Activated naive CD8-positive, alpha-beta T cell treated with anti-CD3 and anti-CD28 coated beads, Interleukin-2, amount 50 U/mL, for 16 hours (primary cell): ENCODE results near the gene DCAF10.
A peak's percentile ranks its signal among the peaks of the same experiment; 100 is the strongest.
"Not testable (repeated sequence)": the region's sequence is repeated elsewhere in the genome, so short reads cannot be mapped to it uniquely, and the experiment has no call there.

Experiments
- DNase-seq: peaks from one replicate; pipeline ENCODE4 v3.0.0-alpha.2; 2020; ENCODE audit warnings: low read depth, low spot score

DCAF10 gene

DNA sequence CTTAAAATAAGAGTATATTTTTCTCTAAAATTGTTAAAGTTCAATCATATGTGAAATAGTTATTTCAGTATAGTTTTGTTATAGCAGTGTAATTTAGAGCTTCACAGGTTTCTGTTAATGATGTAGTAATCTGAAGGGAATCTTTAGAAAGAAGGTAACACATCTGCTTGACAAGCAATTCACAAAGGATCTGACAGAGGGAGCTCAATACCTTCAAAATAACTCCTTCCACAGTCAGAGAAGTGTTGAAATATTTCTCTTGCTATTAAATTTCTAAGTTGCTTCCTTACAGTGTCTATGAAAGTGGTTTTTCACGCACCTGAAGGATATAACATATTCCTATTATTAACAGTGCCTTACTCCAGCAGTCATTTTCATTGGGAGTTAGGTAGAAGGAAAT lies 58.4 kb downstream of the DCAF10 start:
- no peak for DNase-seq

DNA sequence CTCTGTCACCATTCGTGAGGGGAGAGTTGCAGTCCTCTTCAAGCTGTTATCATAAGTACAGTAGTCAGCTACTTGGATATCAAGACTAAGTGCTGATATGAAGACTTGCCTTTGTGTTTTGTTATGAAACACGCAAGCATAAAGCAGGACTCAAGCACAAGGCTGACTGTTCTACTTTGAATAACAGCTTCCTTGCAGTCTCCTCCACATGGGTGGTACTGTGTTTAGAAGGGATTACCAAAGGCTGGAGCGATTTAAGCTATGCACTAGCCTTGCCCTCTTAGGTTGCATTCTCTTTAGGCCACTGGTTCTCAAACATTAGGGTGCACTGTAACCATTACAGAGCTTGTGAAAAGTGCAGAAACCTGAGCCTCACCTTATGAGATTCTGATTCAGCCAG lies 61.9 kb downstream of the DCAF10 start:
- no peak for DNase-seq

DNA sequence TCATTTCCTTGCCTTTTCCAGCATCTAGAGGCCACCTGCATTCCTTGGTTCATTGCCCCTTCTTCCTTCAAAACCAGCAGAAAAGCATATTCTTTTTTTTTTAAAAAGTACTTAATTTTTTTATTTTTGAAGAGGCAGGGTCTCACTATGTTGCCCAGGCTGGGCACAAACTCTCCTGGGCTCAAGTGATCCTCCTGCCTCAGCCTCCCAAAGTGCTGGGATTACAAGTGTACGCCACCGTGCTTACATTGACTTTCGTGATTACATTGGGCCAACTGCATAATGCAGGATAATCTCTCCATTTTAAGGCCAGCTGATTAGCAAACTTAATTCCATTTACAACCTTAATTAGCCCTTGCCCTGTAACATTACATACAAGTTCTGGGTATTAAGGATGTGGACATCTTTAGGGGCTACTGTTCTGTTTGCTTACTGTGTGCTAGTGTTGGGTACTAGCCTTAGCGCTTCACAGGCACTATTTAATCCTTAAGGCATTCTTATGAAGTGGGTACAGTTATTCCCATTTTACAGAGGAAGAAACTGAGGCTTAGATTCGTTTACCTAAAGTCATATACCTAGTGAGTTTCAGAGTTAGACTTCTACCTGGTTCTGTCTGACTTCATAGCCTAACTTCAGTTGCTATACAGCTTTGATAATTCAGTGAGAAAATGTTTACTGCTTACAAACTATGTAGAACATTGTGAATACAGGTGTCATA lies 69.6 kb downstream of the DCAF10 start:
- DNase-seq, result no peak

- DNase-seq, result no peak
Observed at GRCh38 chr9:37870799-37871176, 70.2 kb downstream of the DCAF10 start.

DNA sequence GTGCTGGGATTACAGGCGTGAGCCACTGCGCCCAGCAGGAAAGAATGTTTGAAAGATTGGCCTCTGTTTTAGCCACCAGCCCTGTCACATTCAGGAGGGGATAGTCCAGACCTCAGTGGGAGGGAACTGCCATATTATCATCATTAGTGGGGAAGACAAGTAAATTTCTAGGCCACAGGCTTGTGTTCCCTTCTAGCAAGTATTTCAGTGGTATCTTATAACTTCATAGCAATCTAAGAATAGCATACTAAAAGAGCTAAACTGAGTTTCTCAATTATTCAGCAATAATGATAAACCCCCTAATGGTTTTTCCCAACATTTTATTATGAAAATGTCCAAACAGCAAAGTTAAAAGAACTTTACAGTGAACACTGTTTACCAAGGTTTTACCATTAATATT lies 73.4 kb downstream of the DCAF10 start:
- DNase-seq, result no peak

GRCh38 chr9:37876376-37876775 lies 75.8 kb downstream of the DCAF10 start:
- DNase-seq, result no peak

- no peak for DNase-seq
Observed at GRCh38 chr9:37880916-37881479, 80.4 kb downstream of the DCAF10 start.

DNA sequence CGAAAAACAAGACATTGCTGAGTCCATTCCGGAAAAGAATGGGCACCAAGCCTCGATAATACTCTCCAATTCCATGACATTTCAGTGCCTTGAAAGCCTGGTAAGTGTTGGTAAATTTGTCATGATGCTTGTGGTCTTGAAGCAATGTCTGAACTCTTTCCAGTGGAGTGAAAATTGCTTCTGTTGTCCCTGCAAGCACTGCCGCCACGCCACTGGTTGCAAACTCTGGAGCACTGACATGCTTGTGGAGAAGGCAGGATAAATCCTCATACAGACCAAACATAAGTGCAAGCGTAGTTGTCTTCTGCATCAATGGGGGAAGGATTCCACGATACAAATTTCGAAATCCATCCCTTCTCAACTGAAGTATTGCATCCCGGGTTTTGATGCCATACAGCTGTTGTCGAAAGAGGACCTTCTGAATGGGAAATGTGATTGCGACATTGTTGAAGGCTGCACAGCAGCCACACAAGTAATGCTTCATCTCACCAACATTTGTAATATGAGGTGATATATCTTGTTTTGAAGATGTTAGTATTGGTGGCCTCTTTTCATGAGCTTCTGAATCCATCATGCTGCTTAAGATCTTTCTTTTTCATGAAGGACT lies 87.5 kb downstream of the DCAF10 start:
- not testable (repeated sequence) for DNase-seq

GRCh38 chr9:37889536-37889935 lies 88.9 kb downstream of the DCAF10 start:
- DNase-seq, result no peak

DNA sequence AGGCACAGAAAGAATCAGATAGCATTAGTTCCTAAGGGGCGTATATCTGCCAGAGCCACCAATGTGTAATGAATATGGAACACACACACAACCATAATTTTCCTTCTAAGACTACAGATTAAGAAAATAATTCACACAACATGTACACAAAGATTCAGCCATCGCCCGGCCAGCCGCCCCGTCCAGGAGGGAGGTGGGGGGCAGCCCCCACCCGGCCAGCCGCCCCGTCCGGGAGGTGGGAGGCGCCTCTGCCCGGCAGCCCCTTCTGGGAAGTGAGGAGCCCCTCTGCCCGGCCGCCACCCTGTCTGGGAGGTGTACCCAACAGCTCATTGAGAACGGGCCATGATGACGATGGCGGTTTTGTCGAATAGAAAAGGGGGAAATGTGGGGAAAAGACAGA lies 90.4 kb downstream of the DCAF10 start:
- DNase-seq, result not testable (repeated sequence)

DNA sequence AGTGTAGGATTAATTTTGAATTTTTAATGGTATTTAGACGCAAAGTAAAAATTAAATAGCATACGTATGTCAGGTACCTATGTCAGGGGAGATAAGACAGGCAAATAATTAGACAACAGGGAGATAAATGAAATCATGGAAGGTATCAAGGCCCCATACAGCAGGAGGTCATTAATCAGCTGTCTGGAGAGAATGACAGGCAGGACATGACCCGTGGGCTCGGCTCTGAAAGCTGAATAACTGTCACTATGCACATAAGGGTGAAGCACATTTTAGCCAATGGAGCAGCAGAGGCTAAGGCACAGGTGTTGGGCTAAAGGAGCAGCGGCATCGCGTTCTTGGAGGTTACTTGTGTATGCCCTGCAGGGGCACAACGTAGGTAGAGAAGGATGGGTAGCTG lies 91.5 kb downstream of the DCAF10 start:
- DNase-seq, result no peak

GRCh38 chr9:37897665-37898064 lies 97.1 kb downstream of the DCAF10 start:
- DNase-seq, result no peak

GRCh38 chr9:37899041-37899440 lies 98.4 kb downstream of the DCAF10 start:
- no peak for DNase-seq

DNA sequence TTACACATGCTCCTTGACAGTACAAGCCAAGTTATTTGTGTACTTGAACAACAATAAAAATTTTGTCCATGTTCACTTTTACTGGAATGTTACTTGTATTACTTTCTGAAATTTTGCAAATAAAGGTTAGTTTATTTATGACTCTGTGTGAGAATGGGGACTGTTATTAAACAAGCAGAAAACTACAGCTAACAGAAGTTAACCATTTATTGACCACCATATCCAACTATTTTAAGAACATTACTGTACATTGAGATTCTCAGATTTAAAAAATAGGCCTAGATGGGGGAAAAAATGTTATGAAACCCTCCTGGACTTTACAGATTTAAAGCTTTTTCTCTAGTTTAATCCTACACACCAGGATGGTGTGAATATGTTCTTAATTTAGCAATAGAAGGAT lies 101.5 kb downstream of the DCAF10 start:
- DNase-seq, result no peak

- no peak for DNase-seq
Observed at GRCh38 chr9:37902796-37903646, 102.4 kb downstream of the DCAF10 start.

DNA sequence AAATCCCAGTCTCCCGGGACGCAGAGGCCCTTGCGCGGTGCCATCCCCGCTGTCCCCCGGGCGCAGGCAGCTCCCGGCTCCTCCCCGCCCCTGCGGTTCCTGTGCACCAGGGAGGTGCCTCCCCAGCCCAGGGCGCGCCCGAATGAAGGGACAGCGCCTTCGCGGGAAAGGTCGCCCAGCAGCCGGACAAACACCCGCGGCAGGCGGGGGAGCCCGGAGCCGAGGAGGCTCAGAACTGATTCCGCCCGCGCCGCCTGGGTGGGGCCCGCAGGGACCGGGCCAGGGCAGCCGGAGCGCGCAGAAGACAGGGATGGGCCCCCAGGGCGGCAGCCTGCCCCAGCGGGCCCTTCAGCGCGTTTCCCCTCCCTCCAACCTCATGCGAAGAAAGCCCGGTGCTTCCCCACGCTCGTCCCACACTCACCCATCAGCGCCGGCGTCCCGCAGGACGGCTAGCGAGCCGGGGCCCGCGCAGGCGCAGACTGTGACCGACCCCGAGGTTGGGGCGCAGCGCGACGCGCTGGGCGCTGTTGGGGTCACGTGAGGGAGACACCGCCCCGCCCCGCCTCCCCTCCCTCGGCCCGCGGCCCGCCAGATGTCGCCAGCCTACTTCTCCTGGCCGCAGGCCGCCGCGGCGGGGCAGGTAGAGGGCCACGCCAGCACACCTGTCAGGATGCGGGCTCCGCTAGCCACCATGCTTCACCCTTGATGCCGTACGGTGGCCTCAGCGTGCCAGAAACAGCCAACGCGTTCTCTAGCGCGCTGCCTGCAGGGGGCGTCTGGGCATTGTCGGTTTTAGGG lies 103.2 kb downstream of the DCAF10 start, which contains the start of gene SLC25A51:
Gene SLC25A51 (minus strand): TSS at position 481 of the 798 bp plus-strand sequence. CDS start 15,577 bp downstream, outside the sequence.
- peak; percentile 90 for DNase-seq

GRCh38 chr9:37904445-37905130 lies 104.0 kb downstream of the DCAF10 start:
- DNase-seq, result no peak

DNA sequence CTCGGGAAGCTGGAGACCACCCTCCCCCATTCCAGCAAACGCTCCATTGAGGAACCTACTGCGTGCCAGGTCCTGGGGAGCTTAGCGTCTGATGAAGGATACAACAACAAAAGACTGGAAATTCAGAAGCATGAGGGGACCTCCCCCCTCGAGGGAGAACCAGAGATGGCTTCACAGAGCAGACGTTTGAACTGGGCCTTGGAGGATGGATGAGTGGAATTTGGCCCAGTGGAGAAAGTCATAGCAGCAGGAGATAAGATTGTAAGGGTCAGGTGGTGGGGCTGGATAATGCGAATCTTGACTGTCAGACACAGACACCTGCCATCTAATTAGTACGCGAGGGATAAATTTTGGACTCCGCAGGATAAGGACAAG lies 104.5 kb downstream of the DCAF10 start:
- no peak for DNase-seq

GRCh38 chr9:37905776-37906175 lies 105.2 kb downstream of the DCAF10 start:
- DNase-seq, result no peak

DNA sequence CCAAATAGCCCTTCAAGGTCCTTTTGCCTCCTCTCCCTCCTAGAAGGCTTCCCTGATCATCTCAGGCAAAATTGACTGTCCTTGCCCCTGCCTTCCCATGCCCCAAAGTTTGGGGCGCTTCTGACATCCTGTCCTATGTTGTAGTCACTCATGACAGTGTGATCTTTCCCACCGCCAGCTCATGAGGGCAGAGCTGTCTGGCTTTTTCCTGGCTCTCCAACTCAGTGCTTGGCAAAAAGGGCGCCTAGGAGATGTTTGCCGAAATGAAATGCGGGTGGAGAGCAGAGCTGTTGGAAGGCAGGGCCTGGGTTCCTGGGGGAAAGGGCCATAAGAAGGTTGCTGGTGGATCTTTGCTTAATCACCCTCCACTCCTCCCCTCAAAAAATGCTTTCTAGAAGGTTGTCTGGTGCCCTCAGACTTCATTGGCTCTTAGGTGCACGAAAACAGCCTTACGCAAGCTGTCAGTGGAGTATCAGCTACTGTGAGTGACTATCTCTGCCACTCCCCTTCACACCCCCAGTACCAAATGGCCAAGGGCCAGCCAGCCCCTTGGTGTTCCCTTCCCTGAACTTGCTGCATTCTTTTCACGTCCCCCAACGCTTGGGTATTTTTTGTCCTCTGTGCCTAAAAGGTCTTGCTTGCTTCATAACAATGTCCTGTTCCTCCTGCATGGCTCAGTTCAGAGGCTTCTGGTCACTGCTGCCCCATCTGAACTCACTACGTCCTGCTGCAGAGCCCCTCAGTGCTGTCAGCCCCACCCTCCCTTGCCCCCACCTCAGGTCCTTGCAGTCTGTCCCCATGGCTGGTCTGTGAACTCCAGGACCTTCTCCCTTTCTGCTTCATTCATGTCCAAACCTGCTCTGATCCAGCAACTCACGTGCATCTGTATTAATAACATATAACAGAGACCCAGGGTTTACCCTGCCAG lies 106.0 kb downstream of the DCAF10 start:
- no peak for DNase-seq
